GM19351 (cell line): ENCODE data around the gene PYGO2.
"Not testable (repeated sequence)": the region's sequence is repeated elsewhere in the genome, so short reads cannot be mapped to it uniquely, and the experiment has no call there.

Source experiments
- ATAC-seq: cut with Tn5 transposase; IDR thresholded peaks from one replicate; pipeline ENCODE4 v1.9.1; 2021; ENCODE audit warnings: mild to moderate bottlenecking, moderate library complexity; ENCODE audit not compliant: unreplicated experiment

Gene PYGO2

GRCh38 chr1:154925335-154926170, 36.0 kb downstream of the PYGO2 start:
- no peak for ATAC-seq

GRCh38 chr1:154923695-154924094, 37.9 kb downstream of the PYGO2 start:
- no peak for ATAC-seq

- no peak for ATAC-seq
Observed at GRCh38 chr1:154913273-154913672, 48.3 kb downstream of the PYGO2 start.

- no peak for ATAC-seq
Observed at GRCh38 chr1:154912755-154913154, 48.8 kb downstream of the PYGO2 start.

GRCh38 chr1:154911691-154912550, 49.7 kb downstream of the PYGO2 start:
- no peak for ATAC-seq

- ATAC-seq = no peak
Observed at GRCh38 chr1:154910851-154911250, 50.7 kb downstream of the PYGO2 start.

GRCh38 chr1:154908937-154909336, 52.6 kb downstream of the PYGO2 start:
- ATAC-seq = no peak

GRCh38 chr1:154908129-154908528, 53.5 kb downstream of the PYGO2 start:
- not testable (repeated sequence) for ATAC-seq
